ENCODE data around the gene TMEM273.

Gene TMEM273

GRCh38 chr10:49140304-49141177 is 47.6 kb downstream of the TMEM273 start:
- DNase-seq (ENCODE audit: extremely low read depth, low read depth): no peak
- TF ChIP-seq, protein P1, sequence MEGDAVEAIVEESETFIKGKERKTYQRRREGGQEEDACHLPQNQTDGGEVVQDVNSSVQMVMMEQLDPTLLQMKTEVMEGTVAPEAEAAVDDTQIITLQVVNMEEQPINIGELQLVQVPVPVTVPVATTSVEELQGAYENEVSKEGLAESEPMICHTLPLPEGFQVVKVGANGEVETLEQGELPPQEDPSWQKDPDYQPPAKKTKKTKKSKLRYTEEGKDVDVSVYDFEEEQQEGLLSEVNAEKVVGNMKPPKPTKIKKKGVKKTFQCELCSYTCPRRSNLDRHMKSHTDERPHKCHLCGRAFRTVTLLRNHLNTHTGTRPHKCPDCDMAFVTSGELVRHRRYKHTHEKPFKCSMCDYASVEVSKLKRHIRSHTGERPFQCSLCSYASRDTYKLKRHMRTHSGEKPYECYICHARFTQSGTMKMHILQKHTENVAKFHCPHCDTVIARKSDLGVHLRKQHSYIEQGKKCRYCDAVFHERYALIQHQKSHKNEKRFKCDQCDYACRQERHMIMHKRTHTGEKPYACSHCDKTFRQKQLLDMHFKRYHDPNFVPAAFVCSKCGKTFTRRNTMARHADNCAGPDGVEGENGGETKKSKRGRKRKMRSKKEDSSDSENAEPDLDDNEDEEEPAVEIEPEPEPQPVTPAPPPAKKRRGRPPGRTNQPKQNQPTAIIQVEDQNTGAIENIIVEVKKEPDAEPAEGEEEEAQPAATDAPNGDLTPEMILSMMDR (IDR thresholded peaks at IDR 0.05; ENCODE audit: low read depth, low read length): no peak

DNA sequence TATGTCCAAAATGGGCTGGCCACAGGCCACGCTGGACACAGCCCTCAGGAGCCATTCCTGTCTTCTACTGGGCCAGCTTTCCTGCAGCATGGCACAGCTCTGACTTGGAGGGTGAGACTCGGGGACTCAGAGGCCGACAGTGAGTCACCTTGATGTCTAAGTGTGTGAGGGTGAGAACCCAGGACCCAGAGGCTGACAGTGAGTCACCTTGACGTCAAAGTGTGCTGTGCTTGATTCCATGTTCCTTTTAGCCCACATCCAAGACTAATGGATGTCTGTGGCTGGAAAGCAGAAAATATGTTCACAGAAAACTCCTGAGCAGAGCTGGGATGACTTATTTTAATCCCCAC is 48.4 kb downstream of the TMEM273 start:
- DNase-seq (ENCODE audit: extremely low read depth, low read depth): no peak
- TF ChIP-seq, protein P1 (IDR thresholded peaks at IDR 0.05; ENCODE audit: low read depth, low read length): no peak

GRCh38 chr10:49139028-49139845 is 49.0 kb downstream of the TMEM273 start:
- peak; percentile 43 for DNase-seq (ENCODE audit: extremely low read depth, low read depth)
- TF ChIP-seq, protein P1 (IDR thresholded peaks at IDR 0.05; ENCODE audit: low read depth, low read length): no peak

DNA sequence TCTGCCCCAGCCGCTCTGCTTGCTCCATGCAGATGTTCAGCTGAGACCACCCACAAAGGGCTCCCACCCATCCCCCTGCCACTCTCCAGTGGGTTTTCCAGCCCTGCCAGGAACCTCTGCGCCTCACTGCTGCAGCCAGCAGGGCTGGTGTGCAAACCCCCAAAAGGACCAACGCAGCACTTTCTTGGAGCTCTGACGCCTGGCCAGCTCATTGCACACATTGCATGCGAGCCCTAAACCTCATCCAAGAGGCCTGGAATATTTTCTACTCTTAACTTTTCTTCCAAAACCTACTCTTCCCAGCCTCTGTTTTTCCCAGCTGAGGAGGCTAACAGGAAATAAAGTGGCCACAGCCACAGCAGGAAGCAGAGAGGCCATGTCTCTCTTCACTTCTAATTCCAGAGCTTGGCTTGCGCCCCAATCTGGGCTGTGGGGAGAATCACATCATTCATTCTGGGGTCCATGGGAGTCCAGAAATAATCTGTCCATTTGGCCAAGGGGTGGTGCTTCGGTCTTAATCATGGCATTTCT is 49.8 kb downstream of the TMEM273 start:
- peak; percentile 61 for DNase-seq (ENCODE audit: extremely low read depth, low read depth)
- TF ChIP-seq, protein P1 (IDR thresholded peaks at IDR 0.05; ENCODE audit: low read depth, low read length): no peak

DNA sequence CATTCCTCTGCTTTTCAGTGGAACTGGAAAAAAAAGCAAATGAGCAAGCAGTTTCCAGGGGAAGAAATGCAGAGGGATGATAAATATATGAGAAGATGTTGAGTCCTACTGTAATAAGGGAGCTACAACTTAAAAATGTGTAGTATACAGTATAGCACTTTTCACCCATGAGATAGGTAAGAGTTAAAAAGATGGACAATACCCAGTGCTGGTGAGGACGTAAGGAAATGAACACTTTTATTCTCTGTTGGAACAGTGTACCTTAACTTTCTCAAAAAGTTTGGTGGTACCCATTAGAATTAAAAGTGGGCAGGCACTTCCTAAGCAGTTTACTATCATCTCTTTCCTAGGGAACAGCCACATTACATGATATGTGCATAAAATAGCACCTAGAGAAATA is 51.7 kb downstream of the TMEM273 start:
- TF ChIP-seq, protein P1 (IDR thresholded peaks at IDR 0.05; ENCODE audit: low read depth, low read length): no peak
- no peak for DNase-seq (ENCODE audit: extremely low read depth, low read depth)

GRCh38 chr10:49135575-49136313 is 52.4 kb downstream of the TMEM273 start:
- TF ChIP-seq, protein P1 (IDR thresholded peaks at IDR 0.05; ENCODE audit: low read depth, low read length): no peak
- DNase-seq (ENCODE audit: extremely low read depth, low read depth): no peak
